ENCODE measurements around the gene LRCH4. TPM values are rescaled to one million over a fixed set of nuclear protein-coding genes. Genes with fewer than 3 reads are reported as not detected.
A peak's percentile ranks its signal among the peaks of the same experiment; 100 is the strongest.

LRCH4 gene
- total RNA-seq, 1 donor from 2014 or later, result 3.9 TPM

DNA sequence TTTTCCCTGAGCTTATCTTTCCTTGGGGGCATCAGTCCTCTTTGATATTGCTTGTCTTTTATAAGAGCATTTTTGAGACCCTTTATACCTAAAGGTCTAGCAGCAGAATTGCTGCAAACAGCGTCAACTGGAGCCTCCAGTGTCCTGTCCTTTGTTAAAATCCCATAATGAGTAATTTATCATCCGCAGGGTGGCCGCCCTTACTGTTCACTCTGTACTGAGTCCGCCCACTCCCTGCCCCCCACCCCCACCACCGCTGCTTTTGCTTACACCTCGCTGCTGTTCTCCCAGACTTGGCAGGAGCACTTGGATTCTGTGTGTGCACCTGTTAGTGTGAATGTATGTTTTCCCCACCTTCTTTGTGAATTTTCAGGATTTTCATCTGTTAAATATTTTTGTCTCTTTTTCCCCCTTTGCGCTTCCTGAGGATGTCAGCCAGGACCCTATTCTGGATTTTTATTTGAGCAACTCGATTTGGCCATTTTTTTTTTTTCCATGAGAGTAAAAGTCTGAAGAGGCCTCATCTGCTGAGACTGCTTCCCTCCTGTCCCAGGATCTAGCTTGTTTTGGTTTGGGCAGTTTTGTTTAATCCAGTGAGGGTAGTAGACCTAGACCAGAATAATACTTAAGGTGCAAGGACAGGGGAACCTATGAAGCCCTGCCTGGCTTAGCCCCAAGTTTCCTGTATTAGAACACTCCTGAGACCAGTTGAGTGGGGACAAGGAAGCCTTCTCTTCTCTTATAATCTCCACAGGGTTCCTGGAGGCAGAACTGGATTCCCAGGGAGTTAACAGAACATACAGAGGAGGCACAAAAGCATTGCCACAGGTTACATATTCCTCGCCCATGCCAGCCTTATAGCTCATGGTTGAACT lies 38.8 kb downstream of the LRCH4 start:
- DNase-seq (ENCODE audit: low read depth) (no peak), FAIRE-seq (no peak)
- Histone ChIP-seq H3K36me3 (ENCODE audit: control insufficient read depth, insufficient read depth, low read length) (no peaks in the 10 kb centered on the region), H3K27me3 (ENCODE audit: control insufficient read depth, insufficient read depth, low read length) (no peaks in the 10 kb centered on the region), H3K4me3 (ENCODE audit: low read depth, low read length) (no peak overlapping the region)
- TF ChIP-seq, protein P1, sequence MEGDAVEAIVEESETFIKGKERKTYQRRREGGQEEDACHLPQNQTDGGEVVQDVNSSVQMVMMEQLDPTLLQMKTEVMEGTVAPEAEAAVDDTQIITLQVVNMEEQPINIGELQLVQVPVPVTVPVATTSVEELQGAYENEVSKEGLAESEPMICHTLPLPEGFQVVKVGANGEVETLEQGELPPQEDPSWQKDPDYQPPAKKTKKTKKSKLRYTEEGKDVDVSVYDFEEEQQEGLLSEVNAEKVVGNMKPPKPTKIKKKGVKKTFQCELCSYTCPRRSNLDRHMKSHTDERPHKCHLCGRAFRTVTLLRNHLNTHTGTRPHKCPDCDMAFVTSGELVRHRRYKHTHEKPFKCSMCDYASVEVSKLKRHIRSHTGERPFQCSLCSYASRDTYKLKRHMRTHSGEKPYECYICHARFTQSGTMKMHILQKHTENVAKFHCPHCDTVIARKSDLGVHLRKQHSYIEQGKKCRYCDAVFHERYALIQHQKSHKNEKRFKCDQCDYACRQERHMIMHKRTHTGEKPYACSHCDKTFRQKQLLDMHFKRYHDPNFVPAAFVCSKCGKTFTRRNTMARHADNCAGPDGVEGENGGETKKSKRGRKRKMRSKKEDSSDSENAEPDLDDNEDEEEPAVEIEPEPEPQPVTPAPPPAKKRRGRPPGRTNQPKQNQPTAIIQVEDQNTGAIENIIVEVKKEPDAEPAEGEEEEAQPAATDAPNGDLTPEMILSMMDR (IDR thresholded peaks at IDR 0.05; ENCODE audit: insufficient read depth, low read length, severe bottlenecking), result no peak

- TF ChIP-seq, protein P1 (IDR thresholded peaks at IDR 0.05; ENCODE audit: insufficient read depth, low read length, severe bottlenecking), result no peak
- H3K4me3 ChIP-seq (ENCODE audit: low read depth, low read length), result no peak overlapping the region
- DNase-seq (ENCODE audit: low read depth) (peak; percentile 46), FAIRE-seq (no peak)
- no peaks in the 10 kb centered on the region for H3K27me3 ChIP-seq (ENCODE audit: control insufficient read depth, insufficient read depth, low read length)
- no peaks in the 10 kb centered on the region for H3K36me3 ChIP-seq (ENCODE audit: control insufficient read depth, insufficient read depth, low read length)
These were observed 39.6 kb downstream of the LRCH4 start for GRCh38 chr7:100546129-100546925.

DNA sequence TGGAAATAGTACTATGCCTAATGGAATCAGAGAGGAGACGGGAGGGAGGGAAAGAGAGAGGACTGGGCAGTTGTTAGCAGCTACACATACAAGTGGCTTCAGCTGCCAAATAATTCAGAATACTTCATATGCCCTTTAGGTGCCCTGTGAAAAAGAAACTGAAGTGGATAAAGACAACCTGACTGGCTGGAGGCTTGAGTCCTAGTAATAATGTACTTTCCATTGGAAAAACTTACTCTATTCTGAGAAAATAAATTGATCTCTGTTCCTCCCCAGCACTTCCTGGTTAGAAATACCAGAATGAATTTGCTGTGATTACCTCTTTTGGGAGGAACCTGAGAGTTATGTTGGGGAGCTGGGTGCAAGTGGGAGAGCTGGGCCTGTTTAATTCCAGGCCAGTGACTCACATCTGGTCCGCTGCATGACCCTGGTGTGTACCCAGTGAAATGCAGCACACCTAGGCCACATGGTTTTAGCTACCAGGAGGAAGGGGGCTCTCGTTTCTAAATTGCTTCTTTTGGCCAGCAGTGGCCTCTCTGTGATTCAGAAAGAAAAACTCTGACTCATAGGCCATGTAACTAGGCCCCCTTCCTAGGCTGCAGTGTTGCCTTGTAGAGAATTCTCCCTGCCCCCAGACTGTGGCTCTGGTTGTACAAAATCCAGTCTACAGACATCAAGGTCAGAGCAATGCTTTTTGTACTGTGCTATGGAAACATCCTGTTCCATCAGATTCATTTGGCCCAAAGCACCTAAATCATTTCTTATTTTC lies 40.4 kb downstream of the LRCH4 start:
- Histone ChIP-seq H3K4me3 (ENCODE audit: low read depth, low read length) (no peak overlapping the region), H3K27me3 (ENCODE audit: control insufficient read depth, insufficient read depth, low read length) (no peaks in the 10 kb centered on the region), H3K36me3 (ENCODE audit: control insufficient read depth, insufficient read depth, low read length) (no peaks in the 10 kb centered on the region)
- peak; percentile 89 for DNase-seq (ENCODE audit: low read depth)
- no peak for FAIRE-seq
- TF ChIP-seq, protein P1 (IDR thresholded peaks at IDR 0.05; ENCODE audit: insufficient read depth, low read length, severe bottlenecking), result no peak

DNA sequence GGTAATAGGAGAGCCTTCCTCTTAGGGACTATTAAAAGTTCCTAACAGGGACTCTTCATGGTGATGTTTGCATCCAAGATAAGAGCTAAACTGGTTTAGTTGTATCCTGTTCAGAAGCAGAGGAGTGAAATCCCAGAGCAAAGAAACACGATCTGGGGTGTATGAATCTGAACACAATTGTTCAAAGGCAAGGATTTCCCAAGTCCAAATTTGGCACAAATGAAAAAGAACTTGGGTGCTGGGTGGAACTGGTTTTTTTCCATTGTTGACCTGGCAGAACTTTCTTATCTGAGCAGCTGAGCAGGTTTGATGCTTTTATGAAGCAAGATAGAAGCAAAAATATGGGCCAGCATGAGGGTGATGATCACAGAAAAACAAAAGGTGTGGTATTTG lies 41.0 kb downstream of the LRCH4 start:
- DNase-seq (ENCODE audit: low read depth) (peak; percentile 46), FAIRE-seq (no peak)
- TF ChIP-seq, protein P1 (IDR thresholded peaks at IDR 0.05; ENCODE audit: insufficient read depth, low read length, severe bottlenecking), result no peak
- no peak overlapping the region for H3K4me3 ChIP-seq (ENCODE audit: low read depth, low read length)
- no peaks in the 10 kb centered on the region for H3K27me3 ChIP-seq (ENCODE audit: control insufficient read depth, insufficient read depth, low read length)
- H3K36me3 ChIP-seq (ENCODE audit: control insufficient read depth, insufficient read depth, low read length), result no peaks in the 10 kb centered on the region

DNA sequence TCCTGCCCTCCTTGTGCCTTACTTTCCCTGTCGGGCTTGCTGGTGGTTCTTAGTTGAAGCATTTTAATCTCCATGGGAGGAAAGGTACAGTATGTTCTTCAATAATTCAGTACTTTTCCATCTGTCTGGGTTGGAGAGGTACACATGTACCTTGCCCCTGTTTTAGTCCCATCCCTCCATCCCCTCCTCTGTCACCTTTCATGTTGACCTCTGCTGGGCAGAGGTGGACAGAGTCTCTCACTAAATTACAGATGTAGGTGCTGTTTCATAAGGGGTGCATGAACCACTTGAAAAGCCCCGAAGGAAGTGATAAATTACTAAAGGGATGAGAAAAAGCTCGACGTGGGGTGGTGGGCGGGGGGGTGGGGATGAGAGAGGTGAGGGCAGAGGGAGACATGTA lies 41.5 kb downstream of the LRCH4 start:
- no peak for FAIRE-seq
- DNase-seq (ENCODE audit: low read depth), result no peak
- TF ChIP-seq, protein P1 (IDR thresholded peaks at IDR 0.05; ENCODE audit: insufficient read depth, low read length, severe bottlenecking), result no peak
- Histone ChIP-seq H3K27me3 (ENCODE audit: control insufficient read depth, insufficient read depth, low read length) (no peaks in the 10 kb centered on the region), H3K4me3 (ENCODE audit: low read depth, low read length) (no peak overlapping the region), H3K36me3 (ENCODE audit: control insufficient read depth, insufficient read depth, low read length) (no peaks in the 10 kb centered on the region)

Measured in bronchial epithelial cell (primary cell).